Right cardiac atrium (tissue), 5 donors: ENCODE results near the gene PPP1R16B. TPM values are rescaled to one million over a fixed set of nuclear protein-coding genes. Genes with fewer than 3 reads are reported as not detected.
"Not testable (repeated sequence)": the region's sequence is repeated elsewhere in the genome, so short reads cannot be mapped to it uniquely, and the experiment has no call there.

Source experiments
- ATAC-seq, 2 donors: fragments of 200-7000 bp; cut with Tn5 transposase; one replicate each; pipeline versions ENCODE4 v1.8.0 to v1.9.1; 2020; ENCODE audit warnings: moderate library complexity in 2 of 2, mild to moderate bottlenecking in 1 of 2
- DNase-seq, 3 donors: peaks; one replicate each; pipeline ENCODE4 v3.0.0-alpha.2; 2020
- H3K27ac ChIP-seq: one replicate; pipeline ENCODE4 v1.5.1; 2013; ENCODE audit warnings: mild to moderate bottlenecking, low read length, control low read depth, moderate library complexity
- H3K27me3 ChIP-seq: one replicate; pipeline ENCODE4 v1.6.1; 2013; ENCODE audit not compliant: control insufficient read depth, insufficient read depth
- H3K4me1 ChIP-seq: one replicate; pipeline ENCODE4 v1.6.1; 2013; ENCODE audit warnings: low read length; ENCODE audit not compliant: control insufficient read depth, insufficient read depth
- H3K4me3 ChIP-seq: one replicate; pipeline ENCODE4 v1.5.1; 2013; ENCODE audit warnings: low read length, control low read depth
- H3K9me3 ChIP-seq: one replicate; pipeline ENCODE4 v1.6.1; 2013; ENCODE audit warnings: low read length; ENCODE audit not compliant: control insufficient read depth
- WGBS: extraction: QIAGEN DNeasy Blood & Tissue Kit; methylation state at CpG from one replicate; pipeline ENCODE4 v1.1.7; 2013; 5-methylcytosine and 5-hydroxymethylcytosine counted together
- intact Hi-C, 4 donors: fragments of 100-400 bp; cut with DNase I; formaldehyde crosslinking; loops; one replicate each; pipeline versions ENCODE4 v1.11.0 to v1.14.0; 2022 to 2023
- polyA plus RNA-seq: library from polyadenylated mRNA; stranded (reverse); fragments of 200-250 nt; gene quantifications from one replicate; pipeline ENCODE4 v1.2.3, GENCODE V29; 2013
- total RNA-seq, 4 donors: library from RNA; stranded (reverse); fragmentation: NEBNext Ultra II Directional; extraction: Animal tissue kit (Norgen Biotek cat#: 25700); gene quantifications; one replicate each; pipeline ENCODE4 v1.2.1, GENCODE V29; 2021
- donor health status: healthy with polysubstance abuse.
- donor health status: DM: no; HTN: yes; CAD: no.
- donor health status: DM: no; HTN: no; CAD: no.
- donor health status: DM: no; HTN: yes; CAD: no; lungs with severe emphysema.
- donor health status: DM: yes; HTN: yes; CAD: no.

Gene PPP1R16B
- total and polyA plus RNA-seq, 5 donors, result 4.9 to 9.1 (median 5.5) TPM

DNA sequence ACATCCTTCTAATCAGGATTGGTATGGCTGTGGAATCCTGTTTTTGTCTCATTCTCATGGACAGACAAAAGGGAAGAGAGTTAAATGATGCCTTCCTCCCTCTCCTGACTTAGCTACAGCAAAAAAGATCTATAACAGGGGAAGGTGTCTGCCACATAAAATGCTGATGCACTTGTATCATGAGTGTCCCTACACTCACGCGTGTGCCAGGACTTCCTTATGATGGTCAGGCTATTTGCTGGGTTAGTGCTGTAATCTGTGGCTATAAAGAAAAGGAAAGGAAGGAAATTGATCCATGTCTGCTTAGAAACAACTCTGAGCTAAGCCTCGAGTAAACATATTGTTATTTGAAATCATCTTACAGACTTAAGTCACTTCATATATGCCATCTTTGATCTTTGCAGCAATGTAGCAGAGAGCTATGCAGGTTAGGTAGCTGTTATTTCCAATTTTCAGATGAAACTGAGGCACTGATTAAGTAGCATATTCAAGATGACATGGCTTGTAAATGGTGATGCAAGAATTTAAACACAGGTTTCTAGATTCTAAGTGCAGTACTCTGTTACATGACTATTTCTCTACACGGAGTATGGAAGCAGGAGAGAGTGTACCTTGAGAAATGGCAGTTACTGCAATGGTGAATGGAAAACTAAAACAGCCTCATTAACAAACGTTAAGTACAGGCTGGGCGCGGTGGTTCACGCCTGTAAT, 148.3 kb downstream of the PPP1R16B start:
- Histone ChIP-seq H3K9me3 (no peaks in the 10 kb centered on the region), H3K27ac (no peak overlapping the region), H3K4me1 (no peaks in the 10 kb centered on the region), H3K4me3 (no peak overlapping the region), H3K27me3 (no peaks in the 10 kb centered on the region)
- ATAC-seq (no peak), DNase-seq (no peak)
- 93% methylated on average over 8 of the region's 8 CpGs for WGBS
- intact Hi-C loops, result no loop called here

DNA sequence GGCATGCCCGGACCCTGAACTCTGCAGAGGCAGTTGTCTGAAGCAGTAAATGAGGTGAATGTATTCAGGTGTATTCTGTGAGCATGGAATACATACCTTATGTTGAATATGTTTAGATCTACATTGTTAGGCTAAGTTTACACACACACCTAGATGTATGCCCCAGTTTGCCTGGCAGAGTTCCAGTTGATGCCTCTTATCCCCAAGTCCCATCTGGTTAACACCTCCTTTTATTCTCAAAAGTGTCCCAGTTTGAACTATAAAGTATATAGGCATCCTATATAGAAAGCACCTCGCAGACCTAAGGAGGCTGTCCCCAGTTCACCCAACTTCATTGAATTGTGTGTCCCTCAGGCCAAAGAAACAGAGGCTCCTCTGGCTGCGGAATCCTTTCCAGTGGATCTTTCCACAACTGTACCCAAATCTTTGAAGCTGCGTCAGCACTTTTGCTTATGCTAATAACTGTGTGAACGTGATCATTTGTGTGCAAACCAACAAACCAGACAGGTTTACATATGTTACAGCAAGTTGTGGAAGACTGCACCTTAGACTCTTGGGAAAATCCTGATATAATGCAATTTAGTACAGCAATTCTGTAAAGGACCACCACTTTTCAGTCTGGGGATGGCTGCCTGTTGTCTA, 151.9 kb downstream of the PPP1R16B start:
- no peaks in the 10 kb centered on the region for H3K9me3 ChIP-seq
- ATAC-seq, result no peak
- no peaks in the 10 kb centered on the region for H3K27me3 ChIP-seq
- H3K4me3 ChIP-seq, result no peak overlapping the region
- intact Hi-C loops, result no loop called here
- DNase-seq, result no peak
- WGBS, result 93% methylated on average over 5 of the region's 5 CpGs
- peaks cover 3% of the 10 kb centered on the region for H3K4me1 ChIP-seq
- no peak overlapping the region for H3K27ac ChIP-seq

DNA sequence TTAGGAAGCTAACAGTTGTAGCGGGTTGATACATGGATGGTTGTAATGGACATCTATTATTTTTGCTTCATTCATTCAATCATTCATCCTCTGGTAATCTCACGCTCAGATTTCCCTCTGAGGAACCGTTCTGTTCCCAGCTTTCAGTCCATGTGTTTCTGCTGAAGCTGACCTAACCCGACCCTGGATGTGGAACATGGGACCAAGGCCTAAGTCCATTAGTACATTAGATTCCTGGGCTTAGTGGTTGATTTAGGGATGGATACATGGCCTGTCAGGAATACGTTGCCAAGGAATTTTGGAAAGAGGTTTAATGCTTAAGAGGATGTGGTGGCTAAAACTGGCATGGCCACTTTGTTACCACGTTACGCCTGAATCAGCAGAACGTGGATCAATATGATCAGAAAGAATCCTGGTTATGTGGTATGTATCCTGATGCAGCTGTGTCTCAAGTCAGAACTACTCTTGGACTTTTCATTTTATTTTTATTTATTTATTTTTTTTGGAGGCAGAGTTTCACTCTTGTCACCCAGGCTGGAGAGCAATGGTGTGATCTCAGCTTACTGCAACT, 152.5 kb downstream of the PPP1R16B start:
- H3K27me3 ChIP-seq, result no peaks in the 10 kb centered on the region
- H3K4me1 ChIP-seq, result peaks cover 3% of the 10 kb centered on the region
- 92% methylated on average over 8 of the region's 8 CpGs for WGBS
- H3K9me3 ChIP-seq, result no peaks in the 10 kb centered on the region
- H3K4me3 ChIP-seq, result no peak overlapping the region
- DNase-seq (no peak), ATAC-seq (no peak)
- H3K27ac ChIP-seq, result no peak overlapping the region
- intact Hi-C loops, result no loop called here

DNA sequence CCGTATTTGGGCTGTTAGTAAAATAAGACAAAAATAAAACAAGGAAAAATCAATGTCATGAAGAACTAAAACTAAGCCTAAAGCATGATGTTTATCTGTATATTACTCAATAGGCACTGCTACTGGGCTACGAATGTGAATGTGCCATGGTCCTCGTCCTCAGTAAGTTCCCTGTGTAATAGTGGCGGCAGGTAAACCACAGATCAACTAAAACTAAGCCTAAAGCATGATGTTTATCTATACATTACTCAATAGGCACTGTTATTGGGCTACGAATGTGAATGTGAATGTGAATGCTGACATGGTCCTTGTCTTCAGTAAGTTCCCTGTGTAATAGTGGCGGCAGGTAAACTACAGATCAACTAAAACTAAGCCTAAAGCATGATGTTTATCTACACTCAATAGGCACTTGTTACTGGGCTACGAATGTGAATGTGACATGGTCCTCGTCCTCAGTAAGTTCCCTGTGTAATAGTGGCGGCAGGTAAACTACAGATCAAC, 154.7 kb downstream of the PPP1R16B start:
- ATAC-seq, intact Hi-C loops, H3K27me3 ChIP-seq, DNase-seq, H3K4me3 ChIP-seq, H3K4me1 ChIP-seq, H3K27ac ChIP-seq, H3K9me3 ChIP-seq: not testable (repeated sequence)
- WGBS, result 94% methylated on average over 9 of the region's 9 CpGs

DNA sequence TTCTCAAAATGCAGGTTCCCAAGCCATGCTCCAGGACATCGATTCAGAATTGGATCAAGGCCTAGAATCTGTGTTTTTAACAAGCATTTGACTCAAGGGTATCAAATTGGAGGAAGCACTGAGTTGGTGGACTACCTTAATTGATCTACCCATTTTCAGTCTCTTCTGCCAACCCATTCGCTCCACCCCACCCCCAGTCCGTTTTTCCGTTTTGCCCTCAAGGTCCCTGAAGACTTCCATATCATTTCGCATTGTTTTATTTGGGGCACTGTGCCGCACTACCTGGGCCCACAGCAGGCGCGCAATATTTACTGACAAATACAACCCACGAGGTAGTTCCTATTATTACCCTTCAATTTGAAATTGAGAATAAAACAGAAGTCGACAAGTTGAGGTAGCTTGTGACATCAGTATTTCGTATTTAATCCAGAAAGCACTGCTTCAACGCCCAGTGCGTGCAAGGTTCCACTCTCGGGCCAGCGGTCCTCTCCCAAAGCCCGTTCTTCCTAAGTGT, 156.1 kb downstream of the PPP1R16B start:
- H3K27me3 ChIP-seq, result no peaks in the 10 kb centered on the region
- 10% methylated on average over 16 of the region's 16 CpGs for WGBS
- DNase-seq (no peak), ATAC-seq (no peak)
- peak overlapping the region; percentile 67 for H3K4me3 ChIP-seq
- intact Hi-C loops, result no loop called here
- H3K4me1 ChIP-seq, result peaks cover 3% of the 10 kb centered on the region
- H3K27ac ChIP-seq, result peak overlapping the region; percentile 86
- H3K9me3 ChIP-seq, result no peaks in the 10 kb centered on the region

DNA sequence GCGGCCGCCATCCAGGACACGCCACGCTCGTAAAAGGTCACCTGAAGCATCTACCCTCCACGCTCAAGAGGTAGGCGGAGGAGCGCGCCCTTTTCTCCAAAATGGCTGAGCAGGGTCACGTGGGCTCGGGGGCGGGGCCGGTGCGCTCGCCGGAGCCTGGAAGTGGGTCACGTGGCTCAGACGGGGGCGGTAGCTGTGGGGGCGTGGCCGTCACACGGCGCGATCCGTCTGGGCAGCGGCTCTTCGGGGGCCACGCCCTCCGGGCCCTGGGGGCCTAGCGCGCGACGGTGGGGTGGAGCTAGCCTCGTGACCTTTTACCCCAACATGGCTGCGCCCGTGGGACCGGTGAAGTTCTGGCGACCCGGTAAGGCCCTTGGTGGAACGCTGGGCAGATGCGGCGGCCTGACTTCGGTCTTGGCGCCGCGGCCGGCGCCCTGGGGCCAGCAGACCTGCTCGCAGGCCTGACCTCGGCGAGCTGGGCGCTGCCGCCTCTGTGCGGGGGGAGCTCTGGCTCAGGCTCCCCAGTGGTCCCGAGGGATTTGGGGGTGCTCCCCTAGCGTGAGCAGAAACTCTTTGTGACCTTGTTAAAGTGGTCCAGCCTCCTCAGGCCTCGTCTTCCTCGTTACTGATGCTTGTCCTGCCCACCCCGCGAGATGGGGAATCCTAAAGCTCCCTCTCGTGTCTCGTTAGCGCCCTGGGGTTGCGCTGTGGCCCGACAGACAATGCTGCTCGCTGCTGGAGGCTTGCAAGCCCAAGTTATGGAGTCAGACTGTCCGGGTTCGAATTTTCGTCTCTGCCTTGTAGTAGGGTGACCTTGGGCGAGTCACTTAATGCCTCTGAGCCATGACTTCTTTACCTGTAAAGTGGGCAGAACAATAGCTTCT, 156.8 kb downstream of the PPP1R16B start, which contains the start of gene DHX35:
Gene DHX35, plus strand, starts transcription at position 301 of the 884 bp plus-strand sequence. Its CDS starts 24 bp downstream, at position 325.
- no peaks in the 10 kb centered on the region for H3K27me3 ChIP-seq

DNA sequence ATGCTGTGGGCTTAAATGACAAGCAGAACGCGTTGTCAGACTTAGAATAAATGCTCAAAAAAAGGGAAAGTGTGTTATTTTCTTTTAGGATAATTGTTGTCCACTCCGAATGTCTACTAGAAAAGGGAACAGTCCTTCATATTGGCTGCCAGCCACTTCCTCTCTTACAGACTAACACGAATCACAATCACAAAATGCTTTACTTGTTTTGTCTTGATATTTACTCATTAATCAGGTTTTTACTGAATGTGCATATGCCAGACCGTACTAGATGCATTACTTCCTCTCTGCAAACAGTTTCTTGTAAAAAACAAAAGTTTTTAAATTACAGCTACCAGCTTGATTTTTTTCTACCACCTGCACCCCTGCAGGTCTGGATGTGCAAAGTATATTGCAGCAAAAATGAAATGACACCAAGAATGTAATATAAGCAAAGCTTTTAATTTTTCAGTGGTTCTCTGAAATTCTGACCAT, 157.5 kb downstream of the PPP1R16B start:
- peaks cover 3% of the 10 kb centered on the region for H3K4me1 ChIP-seq
- peak overlapping the region; percentile 82 for H3K27ac ChIP-seq
- peak overlapping the region; percentile 75 for H3K4me3 ChIP-seq
- DNase-seq (no peak), ATAC-seq (no peak)
- H3K9me3 ChIP-seq, result no peaks in the 10 kb centered on the region
- intact Hi-C loops, result no loop called here
- 7% methylated on average over 5 of the region's 5 CpGs for WGBS
- H3K27me3 ChIP-seq, result no peaks in the 10 kb centered on the region

More for the DNA sequence above, 156.8 kb downstream of the PPP1R16B start, which contains the start of gene DHX35:
- H3K27ac ChIP-seq, result peak within 1 kb of the TSS; percentile 86
- H3K4me3 ChIP-seq, result peak within 1 kb of the TSS; percentile 75
- peak; percentile 100 for ATAC-seq
- H3K4me1 ChIP-seq, result peaks cover 3% of the 10 kb centered on the region
- intact Hi-C loops, result no loop called here
- H3K9me3 ChIP-seq, result no peaks in the 10 kb centered on the region
- peak; percentile 99 for DNase-seq
- WGBS, result 1% methylated on average over 70 of the region's 70 CpGs

DNA sequence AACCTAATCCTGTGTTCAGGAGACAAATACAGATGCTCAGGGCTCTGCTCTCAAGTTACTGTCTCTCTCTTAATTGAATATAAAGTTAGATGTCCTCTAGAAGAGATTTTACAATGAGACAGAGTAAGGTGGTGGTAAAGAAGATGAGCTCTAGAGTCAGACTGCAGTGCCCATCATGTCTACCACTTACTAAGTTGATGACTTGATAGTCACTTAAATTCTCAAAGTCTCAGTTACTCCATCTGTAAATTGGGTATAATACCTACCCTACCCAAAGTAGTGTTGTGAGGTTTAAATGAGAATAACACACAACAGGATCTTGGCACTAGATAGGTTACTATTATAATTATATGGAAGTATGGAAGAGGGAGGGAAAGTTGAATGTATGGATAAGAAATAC, 158.2 kb downstream of the PPP1R16B start:
- H3K4me3 ChIP-seq, result no peak overlapping the region
- intact Hi-C loops, result no loop called here
- H3K27me3 ChIP-seq, result no peaks in the 10 kb centered on the region
- H3K27ac ChIP-seq, result no peak overlapping the region
- H3K9me3 ChIP-seq, result no peaks in the 10 kb centered on the region
- no peak for ATAC-seq
- H3K4me1 ChIP-seq, result peaks cover 3% of the 10 kb centered on the region
- no peak for DNase-seq

DNA sequence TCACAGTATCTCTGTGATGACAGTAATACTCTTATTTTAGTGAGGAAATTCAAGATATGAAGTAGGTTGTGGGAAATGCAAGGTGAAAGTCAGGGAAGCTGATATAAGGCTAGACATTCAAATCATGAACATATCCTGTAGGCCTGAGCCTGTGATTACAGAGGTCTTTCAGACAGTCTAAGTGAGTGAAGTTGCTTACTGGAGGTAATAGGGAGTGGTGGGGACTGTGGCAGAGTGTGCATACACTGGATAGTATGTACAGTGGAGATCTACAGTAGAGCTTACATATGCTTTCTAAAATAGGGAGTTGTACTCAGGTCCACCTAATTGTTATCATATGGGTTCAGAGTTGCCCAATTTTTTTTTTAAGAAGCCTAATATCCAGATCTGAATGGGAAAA, 159.8 kb downstream of the PPP1R16B start:
- H3K4me1 ChIP-seq, result peaks cover 3% of the 10 kb centered on the region
- DNase-seq (no peak), ATAC-seq (no peak)
- H3K27me3 ChIP-seq, result no peaks in the 10 kb centered on the region
- intact Hi-C loops, result no loop called here
- no peaks in the 10 kb centered on the region for H3K9me3 ChIP-seq
- H3K27ac ChIP-seq, result no peak overlapping the region
- no peak overlapping the region for H3K4me3 ChIP-seq

DNA sequence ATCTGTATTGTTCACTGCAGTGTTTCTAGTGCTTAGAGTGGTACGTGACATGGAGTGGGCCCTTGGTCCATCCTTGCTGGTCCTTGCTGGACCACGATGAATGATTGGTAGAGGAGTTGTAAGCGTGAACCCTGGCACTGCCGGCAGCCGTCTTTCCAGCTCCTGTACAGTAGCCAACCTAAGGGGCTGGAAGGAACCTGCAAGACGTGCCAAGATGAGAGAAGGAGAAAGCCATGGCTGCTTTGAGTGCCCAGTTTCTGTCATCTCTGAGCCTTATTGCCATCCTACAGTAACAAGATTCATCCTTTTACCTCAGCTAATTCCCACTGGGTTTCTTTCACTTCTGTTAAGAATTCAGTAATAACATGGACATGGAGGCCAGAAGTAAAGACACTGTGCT, 162.6 kb downstream of the PPP1R16B start:
- no peak overlapping the region for H3K4me3 ChIP-seq
- intact Hi-C loops, result no loop called here
- DNase-seq, result no peak
- no peak for ATAC-seq
- no peaks in the 10 kb centered on the region for H3K4me1 ChIP-seq
- no peaks in the 10 kb centered on the region for H3K27me3 ChIP-seq
- no peak overlapping the region for H3K27ac ChIP-seq
- H3K9me3 ChIP-seq, result no peaks in the 10 kb centered on the region
- WGBS, result 84% methylated on average over 6 of the region's 6 CpGs
